Rectal smooth muscle tissue (tissue), 1 donor: ENCODE results near the gene MBD6.
"Not testable (repeated sequence)": the region's sequence is repeated elsewhere in the genome, so short reads cannot be mapped to it uniquely, and the experiment has no call there.

Experiments
- H3K27ac ChIP-seq: one replicate; pipeline ENCODE4 v1.7.0; 2013; ENCODE audit warnings: low read depth, low read length, inconsistent platforms
- H3K27me3 ChIP-seq: one replicate; pipeline ENCODE4 v1.7.0; 2013; ENCODE audit warnings: low read length; ENCODE audit not compliant: control insufficient read depth, insufficient read depth
- H3K36me3 ChIP-seq: one replicate; pipeline ENCODE4 v1.7.0; 2013; ENCODE audit warnings: low read length; ENCODE audit not compliant: control insufficient read depth, insufficient read depth
- H3K4me1 ChIP-seq: one replicate; pipeline ENCODE4 v1.7.0; 2013; ENCODE audit warnings: low read length; ENCODE audit not compliant: control insufficient read depth, insufficient read depth
- H3K4me3 ChIP-seq: one replicate; pipeline ENCODE4 v1.7.0; 2013; ENCODE audit warnings: low read length
- H3K9ac ChIP-seq: one replicate; pipeline ENCODE4 v1.7.0; 2013; ENCODE audit warnings: low read length

The MBD6 gene

DNA sequence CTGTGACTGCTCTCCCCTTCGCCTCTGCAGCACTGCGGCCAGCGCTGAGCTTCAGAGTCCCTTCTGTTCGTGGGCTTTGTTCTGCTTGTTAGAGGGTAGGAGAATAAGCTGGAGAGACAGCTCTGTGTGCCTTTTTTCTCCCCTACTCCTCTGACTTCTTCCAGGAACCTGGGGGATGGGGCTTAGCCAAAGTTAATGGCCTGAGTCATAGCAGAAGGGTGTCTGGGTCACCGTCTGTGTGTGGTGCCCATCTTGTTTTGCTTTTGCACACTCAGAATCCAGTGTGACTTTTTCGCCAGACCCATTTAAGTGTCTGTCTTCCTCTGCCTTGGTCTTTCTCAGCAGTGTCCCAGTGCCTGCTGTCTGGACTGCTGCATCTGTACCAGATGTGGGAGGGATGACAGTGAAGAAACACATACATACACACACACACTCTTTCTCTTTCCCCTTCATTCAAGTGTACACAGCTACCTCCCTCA is 30.2 kb downstream of the MBD6 start:
- Histone ChIP-seq H3K4me1 (peaks cover 2% of the 10 kb centered on the region), H3K27ac (no peak overlapping the region), H3K27me3 (peaks cover 14% of the 10 kb centered on the region), H3K4me3 (no peak overlapping the region), H3K36me3 (no peaks in the 10 kb centered on the region), H3K9ac (no peak overlapping the region)

DNA sequence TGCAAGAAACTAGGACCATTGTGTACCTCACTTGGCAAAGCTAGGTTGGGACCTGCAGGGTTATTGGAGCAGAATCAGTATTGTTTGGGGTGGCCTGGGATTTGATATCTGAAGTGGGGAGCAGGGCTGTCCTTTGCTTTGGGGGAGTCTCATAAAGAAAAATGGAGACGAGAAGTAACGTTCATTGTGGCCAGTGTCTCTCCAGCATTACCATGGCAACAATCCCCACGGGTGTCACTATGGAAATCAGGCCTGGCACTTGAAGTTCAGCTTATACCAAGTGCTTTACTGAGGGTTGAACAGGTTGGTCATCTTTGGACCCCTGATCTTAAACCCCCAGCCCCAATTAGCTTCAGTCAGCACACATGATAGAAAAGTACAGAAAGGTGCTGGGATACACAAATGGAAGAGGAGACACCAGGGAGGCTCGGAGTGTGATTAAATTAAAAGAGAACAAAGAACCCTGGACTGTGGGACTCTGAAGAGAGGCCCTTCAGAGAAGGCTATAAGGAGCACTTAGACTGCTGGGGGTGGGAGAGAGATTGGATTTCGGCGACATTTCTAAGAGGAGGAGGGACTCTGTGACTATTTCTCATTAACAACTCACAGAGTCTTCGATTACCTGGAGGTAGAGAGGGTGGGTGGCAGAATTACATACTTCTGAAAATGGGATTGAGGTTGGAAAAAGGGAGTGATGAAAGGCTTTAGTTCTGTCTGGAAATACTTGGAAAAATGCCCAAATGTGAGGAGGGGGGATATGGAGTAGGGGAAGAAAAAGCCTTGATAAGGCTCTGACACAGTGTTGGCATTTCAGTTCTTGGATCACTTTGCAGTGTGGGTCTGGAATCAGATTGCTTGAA is 30.9 kb downstream of the MBD6 start:
- Histone ChIP-seq H3K4me3 (no peak overlapping the region), H3K4me1 (peaks cover 2% of the 10 kb centered on the region), H3K27me3 (peaks cover 12% of the 10 kb centered on the region), H3K36me3 (no peaks in the 10 kb centered on the region), H3K9ac (no peak overlapping the region), H3K27ac (no peak overlapping the region)

DNA sequence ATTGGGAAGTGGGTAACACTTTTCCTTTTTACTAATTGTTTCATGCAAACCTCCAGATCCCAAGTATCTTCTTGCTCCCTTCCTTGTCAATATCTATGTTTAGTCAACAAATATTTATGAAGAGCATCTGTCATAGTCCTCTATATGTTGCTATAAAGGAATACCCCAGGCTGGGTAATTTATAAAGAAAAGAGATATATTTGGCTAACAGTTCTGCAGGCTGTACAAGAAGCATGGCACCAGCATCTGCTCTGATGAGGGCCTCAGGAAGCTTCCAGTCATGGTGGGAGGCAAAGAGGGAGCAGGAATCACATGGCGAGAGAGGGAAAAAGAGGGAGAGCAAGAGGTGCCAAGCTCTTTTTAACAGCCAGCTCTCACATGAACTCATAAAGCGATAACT is 31.8 kb downstream of the MBD6 start:
- Histone ChIP-seq H3K4me1 (peaks cover 1% of the 10 kb centered on the region), H3K4me3 (no peak overlapping the region), H3K27ac (no peak overlapping the region), H3K9ac (no peak overlapping the region), H3K36me3 (no peaks in the 10 kb centered on the region), H3K27me3 (peaks cover 8% of the 10 kb centered on the region)

DNA sequence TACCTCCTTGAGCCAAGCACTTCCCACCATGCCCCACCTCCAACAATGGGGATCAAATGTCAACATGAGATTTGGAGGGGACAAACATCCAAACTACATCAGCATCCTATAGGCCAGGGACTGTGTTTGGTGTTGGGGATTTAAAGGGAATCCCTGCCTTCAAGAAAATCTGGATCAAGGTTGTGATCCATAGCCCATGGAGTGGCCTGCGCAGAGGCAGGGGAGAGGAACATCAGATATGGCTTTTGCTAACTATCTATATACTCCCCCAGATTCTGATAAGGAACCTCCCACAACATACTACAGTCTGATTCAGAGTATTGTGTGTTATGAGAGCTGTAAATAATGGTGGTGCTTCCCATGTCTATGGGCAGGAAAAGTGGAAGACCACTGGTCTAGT is 32.3 kb downstream of the MBD6 start:
- Histone ChIP-seq H3K27me3 (peaks cover 8% of the 10 kb centered on the region), H3K27ac (no peak overlapping the region), H3K4me3 (no peak overlapping the region), H3K4me1 (no peaks in the 10 kb centered on the region), H3K9ac (no peak overlapping the region), H3K36me3 (no peaks in the 10 kb centered on the region)

DNA sequence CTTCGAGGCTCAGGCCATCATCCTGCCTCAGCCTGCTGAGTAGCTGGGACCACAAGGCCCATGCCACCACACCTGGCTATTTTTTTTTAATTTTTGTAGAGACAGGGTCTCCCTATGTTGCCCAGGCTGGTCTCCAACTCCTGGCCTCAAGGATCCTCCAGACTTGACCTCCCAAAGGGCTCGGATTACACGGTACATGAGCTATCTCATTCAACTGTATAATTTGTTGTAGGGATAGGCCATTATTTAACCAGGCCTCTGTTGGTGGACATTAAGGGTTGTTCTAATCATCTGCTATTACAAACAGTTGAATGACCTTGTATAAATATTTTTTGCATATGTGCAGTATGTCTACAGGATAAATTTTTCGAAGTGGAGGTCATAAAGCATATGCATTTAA is 36.2 kb downstream of the MBD6 start:
- H3K9ac ChIP-seq, result no peak overlapping the region
- H3K4me1 ChIP-seq, result no peaks in the 10 kb centered on the region
- H3K27me3 ChIP-seq, result peaks cover 3% of the 10 kb centered on the region
- H3K27ac ChIP-seq, result no peak overlapping the region
- H3K36me3 ChIP-seq, result no peaks in the 10 kb centered on the region
- H3K4me3 ChIP-seq, result no peak overlapping the region

DNA sequence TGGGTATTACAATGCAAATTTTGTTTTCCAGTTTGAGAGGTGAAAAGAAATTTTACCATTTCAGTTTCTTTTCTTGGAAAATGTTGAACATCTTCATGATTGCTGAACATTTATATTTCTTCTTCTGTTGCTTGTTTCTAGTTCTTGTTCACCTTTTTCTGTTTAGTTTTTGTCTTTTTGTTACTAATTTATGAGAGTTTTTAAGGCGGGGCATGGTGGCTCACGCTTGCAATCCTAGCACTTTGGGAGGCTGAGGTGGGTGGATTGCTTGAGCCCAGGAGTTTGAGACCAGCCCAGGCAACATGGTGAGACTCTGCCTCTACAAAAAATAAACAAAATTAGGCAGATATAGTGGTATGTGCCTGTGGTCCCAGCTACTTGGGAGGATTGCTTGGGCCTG is 37.9 kb downstream of the MBD6 start:
- Histone ChIP-seq H3K27ac (no peak overlapping the region), H3K27me3 (no peaks in the 10 kb centered on the region), H3K9ac (no peak overlapping the region)

DNA sequence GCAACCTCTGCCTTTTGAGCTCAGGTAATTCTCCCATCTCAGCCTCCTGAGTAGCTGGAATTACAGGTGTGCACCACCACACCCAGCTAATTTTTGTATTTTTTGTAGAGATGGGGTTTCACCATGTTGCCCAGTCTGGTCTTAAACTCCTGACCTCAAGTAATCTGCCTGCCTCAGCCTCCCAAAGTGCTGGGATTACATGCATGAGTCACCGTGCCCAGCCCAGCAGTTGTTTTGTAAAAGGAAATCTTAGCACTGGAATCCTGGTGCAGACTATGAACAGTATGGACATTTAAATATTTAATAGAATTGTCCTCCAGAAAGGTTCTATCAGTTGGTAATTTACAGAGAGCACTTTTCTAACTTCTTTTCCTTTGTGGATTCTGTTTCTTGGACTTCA is 38.5 kb downstream of the MBD6 start:
- H3K27me3 ChIP-seq, H3K4me3 ChIP-seq, H3K4me1 ChIP-seq, H3K9ac ChIP-seq, H3K27ac ChIP-seq, H3K36me3 ChIP-seq: not testable (repeated sequence)

More for the DNA sequence above, 37.9 kb downstream of the MBD6 start:
- Histone ChIP-seq H3K4me1 (no peaks in the 10 kb centered on the region), H3K36me3 (no peaks in the 10 kb centered on the region), H3K4me3 (no peak overlapping the region)

DNA sequence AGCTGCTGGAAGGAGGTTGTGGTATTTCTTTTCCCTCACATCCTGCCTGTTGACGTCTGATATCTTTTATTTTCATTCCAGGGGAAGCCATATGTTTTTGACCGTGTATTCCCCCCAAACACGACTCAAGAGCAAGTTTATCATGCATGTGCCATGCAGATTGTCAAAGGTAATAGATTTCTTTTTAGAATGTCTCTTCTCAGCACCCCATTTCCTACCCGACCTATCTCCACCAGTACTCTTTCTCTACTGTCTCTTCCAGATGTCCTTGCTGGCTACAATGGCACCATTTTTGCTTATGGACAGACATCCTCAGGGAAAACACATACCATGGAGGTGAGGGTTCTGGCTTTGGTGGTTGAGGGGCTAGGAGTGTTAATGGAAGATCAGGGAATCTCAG is 40.7 kb downstream of the MBD6 start:
- no peak overlapping the region for H3K9ac ChIP-seq
- no peaks in the 10 kb centered on the region for H3K27me3 ChIP-seq
- no peaks in the 10 kb centered on the region for H3K36me3 ChIP-seq
- H3K27ac ChIP-seq, result no peak overlapping the region
- H3K4me1 ChIP-seq, result no peaks in the 10 kb centered on the region
- no peak overlapping the region for H3K4me3 ChIP-seq

DNA sequence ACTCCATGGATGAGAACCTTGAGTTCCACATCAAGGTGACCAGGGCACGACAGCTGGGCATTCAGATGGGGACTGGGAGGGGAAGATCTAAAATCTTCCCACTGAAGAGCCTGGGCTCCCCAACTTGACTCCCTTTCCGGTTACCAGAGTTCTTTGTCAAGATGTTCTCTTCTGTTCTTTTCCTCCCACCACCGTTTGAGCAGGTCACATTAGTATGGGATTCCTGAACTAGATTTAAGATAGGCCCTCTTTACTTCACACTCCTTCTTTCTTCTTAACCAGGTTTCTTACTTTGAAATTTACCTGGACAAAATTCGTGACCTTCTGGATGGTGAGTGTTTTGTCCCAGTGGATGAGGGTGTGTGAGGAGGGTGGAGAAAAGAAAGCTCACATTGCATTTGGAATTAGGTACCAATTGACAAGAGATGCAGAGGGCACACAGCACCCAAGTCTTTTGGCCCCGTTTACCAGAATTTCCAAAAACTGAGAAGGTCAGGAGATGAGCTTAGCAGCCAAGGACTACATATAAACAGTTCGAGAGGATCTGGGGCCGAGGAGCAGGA is 41.6 kb downstream of the MBD6 start:
- H3K4me3 ChIP-seq, result no peak overlapping the region
- H3K4me1 ChIP-seq, result no peaks in the 10 kb centered on the region
- no peaks in the 10 kb centered on the region for H3K27me3 ChIP-seq
- no peak overlapping the region for H3K27ac ChIP-seq
- no peaks in the 10 kb centered on the region for H3K36me3 ChIP-seq
- H3K9ac ChIP-seq, result no peak overlapping the region

DNA sequence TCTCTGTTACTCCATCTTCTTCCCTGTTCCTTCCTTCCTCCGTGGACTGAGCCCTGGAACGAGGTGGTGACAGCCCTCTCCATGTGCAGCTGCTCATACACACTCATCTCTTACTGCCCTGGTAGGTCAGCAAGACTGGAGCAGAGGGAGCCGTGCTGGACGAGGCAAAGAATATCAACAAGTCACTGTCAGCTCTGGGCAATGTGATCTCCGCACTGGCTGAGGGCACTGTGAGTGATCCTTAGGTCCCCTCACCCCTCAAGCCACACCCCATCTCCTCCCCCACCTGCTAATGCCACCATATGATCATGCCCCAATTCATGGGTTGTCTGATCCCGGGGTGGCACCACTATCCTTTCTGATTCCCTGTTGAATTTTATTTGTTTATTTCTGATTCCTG is 46.2 kb downstream of the MBD6 start:
- Histone ChIP-seq H3K9ac (no peak overlapping the region), H3K27ac (no peak overlapping the region), H3K36me3 (no peaks in the 10 kb centered on the region), H3K27me3 (no peaks in the 10 kb centered on the region), H3K4me1 (no peaks in the 10 kb centered on the region), H3K4me3 (no peak overlapping the region)

DNA sequence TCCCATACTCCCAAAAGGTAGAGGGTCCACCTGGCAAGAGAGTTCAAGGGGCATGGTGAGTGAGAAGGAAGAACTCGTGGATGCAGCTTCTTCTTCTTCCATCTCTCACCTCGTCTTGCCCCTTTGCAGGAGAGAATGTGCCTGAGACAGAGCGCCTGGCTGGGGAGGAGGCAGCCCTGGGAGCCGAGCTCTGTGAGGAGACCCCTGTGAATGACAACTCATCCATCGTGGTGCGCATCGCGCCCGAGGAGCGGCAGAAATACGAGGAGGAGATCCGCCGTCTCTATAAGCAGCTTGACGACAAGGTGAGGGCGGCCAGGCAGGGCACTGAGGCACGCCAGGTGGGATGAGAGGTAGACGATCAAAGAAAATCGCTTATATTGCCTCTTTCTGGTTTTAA is 47.2 kb downstream of the MBD6 start:
- H3K4me3 ChIP-seq, result no peak overlapping the region
- H3K27me3 ChIP-seq, result no peaks in the 10 kb centered on the region
- H3K27ac ChIP-seq, result no peak overlapping the region
- H3K36me3 ChIP-seq, result no peaks in the 10 kb centered on the region
- no peak overlapping the region for H3K9ac ChIP-seq
- no peaks in the 10 kb centered on the region for H3K4me1 ChIP-seq

DNA sequence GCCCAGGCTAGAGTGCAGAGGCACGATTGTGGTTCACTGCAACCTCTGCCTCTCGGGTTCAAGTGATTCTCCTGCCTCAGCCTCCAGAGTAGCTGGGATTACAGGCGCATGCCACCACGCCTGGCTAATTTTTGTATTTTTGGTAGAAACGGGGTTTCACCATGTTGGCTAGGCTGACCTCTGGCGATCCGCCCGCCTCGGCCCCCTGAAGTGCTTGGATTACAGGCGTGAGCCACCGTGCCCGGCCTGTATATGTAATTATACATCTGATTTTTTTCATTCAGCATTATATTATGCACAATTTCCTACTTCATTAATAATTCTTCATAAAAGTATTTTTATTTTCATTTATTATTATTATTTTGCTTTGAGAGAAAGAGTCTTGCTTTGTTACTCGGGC is 47.8 kb downstream of the MBD6 start:
- H3K4me1 ChIP-seq, H3K4me3 ChIP-seq, H3K9ac ChIP-seq, H3K27me3 ChIP-seq, H3K36me3 ChIP-seq, H3K27ac ChIP-seq: not testable (repeated sequence)
